Measurements from ENCODE around the gene PPP1R9B. TPM values are rescaled to one million over a fixed set of nuclear protein-coding genes. Genes with fewer than 3 reads are reported as not detected.

Gene PPP1R9B
- total RNA-seq, 3 donors from 2014 or later (not counting 1 experiment from before 2014, with no cell fraction given): 124 to 162 (median 135) TPM

- Mint-ChIP-seq H3K36me3 (no peaks in the 10 kb centered on the region), H3K9me3 (no peaks in the 10 kb centered on the region), H3K4me1 (peaks cover 13 to 25% of the 10 kb centered on the region in 2 donors), H3K4me3 (peak overlapping the region; percentile 6), H3K27me3 (ENCODE audit: low read depth in 2 of 2) (no peaks in the 10 kb centered on the region), H3K27ac (peak overlapping the region in 1 of 2 donors; percentile 86)
- 78% methylated on average over 13 of the region's 16 CpGs for WGBS (ENCODE audit: insufficient coverage)
- Histone ChIP-seq H3K4me3 (ENCODE audit: low read length) (no peak overlapping the region), H3K27ac (ENCODE audit: low read length) (no peak overlapping the region), H3K4me1 (ENCODE audit: control insufficient read depth, insufficient read depth, low read length) (peaks cover 35% of the 10 kb centered on the region), H3K27me3 (ENCODE audit: control insufficient read depth, insufficient read depth, low read length) (no peaks in the 10 kb centered on the region), H3K9me3 (ENCODE audit: control insufficient read depth, insufficient read depth, low read length) (no peaks in the 10 kb centered on the region), H3K36me3 (ENCODE audit: control insufficient read depth, insufficient read depth, low read length) (no peaks in the 10 kb centered on the region)
- intact Hi-C loops (cut with micrococcal nuclease): loop anchor here (5.0 kb wide), 1 partner anchor 57 kb away; the partner anchor contains the start of gene PDK2
- TF ChIP-seq CTCF (IDR thresholded peaks at IDR 0.05): no peak
- no peak for DNase-seq
- ATAC-seq: no peak
These were observed 3.4 kb upstream of the PPP1R9B start for GRCh38 chr17:50153650-50154575.

GRCh38 chr17:50152736-50153135, 2.3 kb upstream of the PPP1R9B start:
- Histone ChIP-seq H3K4me1 (ENCODE audit: control insufficient read depth, insufficient read depth, low read length) (peaks cover 40% of the 10 kb centered on the region), H3K9me3 (ENCODE audit: control insufficient read depth, insufficient read depth, low read length) (no peaks in the 10 kb centered on the region), H3K4me3 (ENCODE audit: low read length) (no peak overlapping the region), H3K27ac (ENCODE audit: low read length) (peak overlapping the region; percentile 70), H3K36me3 (ENCODE audit: control insufficient read depth, insufficient read depth, low read length) (no peaks in the 10 kb centered on the region), H3K27me3 (ENCODE audit: control insufficient read depth, insufficient read depth, low read length) (no peaks in the 10 kb centered on the region)
- no peak for DNase-seq
- H3K4me3 Mint-ChIP-seq: no peak overlapping the region
- intact Hi-C loops (cut with micrococcal nuclease): loop anchor here (5.0 kb wide), 1 partner anchor 55 kb away; the partner anchor contains the start of gene PDK2
- H3K27me3 Mint-ChIP-seq (ENCODE audit: low read depth in 2 of 2): no peaks in the 10 kb centered on the region
- 91% methylated on average over 6 of the region's 7 CpGs for WGBS (ENCODE audit: insufficient coverage)
- peak overlapping the region in 1 of 2 donors; percentile 86 for H3K27ac Mint-ChIP-seq
- H3K9me3 Mint-ChIP-seq: no peaks in the 10 kb centered on the region
- H3K4me1 Mint-ChIP-seq: peaks cover 14 to 25% of the 10 kb centered on the region in 2 donors
- no peak for TF ChIP-seq CTCF (IDR thresholded peaks at IDR 0.05)
- no peak for ATAC-seq
- H3K36me3 Mint-ChIP-seq: no peaks in the 10 kb centered on the region

GRCh38 chr17:50151937-50152547, 1.6 kb upstream of the PPP1R9B start:
- 2% methylated on average over 10 of the region's 12 CpGs for WGBS (ENCODE audit: insufficient coverage)
- peak; percentile 24 to 39 (median 25) for ATAC-seq
- H3K27ac ChIP-seq (ENCODE audit: low read length): peak overlapping the region; percentile 70

More at GRCh38 chr17:50151937-50152547, 1.6 kb upstream of the PPP1R9B start:
- intact Hi-C loops (cut with micrococcal nuclease): loop anchor here (5.0 kb wide), 1 partner anchor 55 kb away; the partner anchor contains the start of gene PDK2
- Mint-ChIP-seq H3K27ac (peak overlapping the region; percentile 70 to 86), H3K9me3 (no peaks in the 10 kb centered on the region), H3K36me3 (no peaks in the 10 kb centered on the region), H3K4me1 (peaks cover 21 to 32% of the 10 kb centered on the region in 2 donors), H3K27me3 (ENCODE audit: low read depth in 2 of 2) (no peaks in the 10 kb centered on the region), H3K4me3 (peak overlapping the region; percentile 85)
- peak overlapping the region; percentile 73 for H3K4me3 ChIP-seq (ENCODE audit: low read length)
- H3K36me3 ChIP-seq (ENCODE audit: control insufficient read depth, insufficient read depth, low read length): no peaks in the 10 kb centered on the region
- no peaks in the 10 kb centered on the region for H3K27me3 ChIP-seq (ENCODE audit: control insufficient read depth, insufficient read depth, low read length)
- peaks cover 47% of the 10 kb centered on the region for H3K4me1 ChIP-seq (ENCODE audit: control insufficient read depth, insufficient read depth, low read length)
- no peaks in the 10 kb centered on the region for H3K9me3 ChIP-seq (ENCODE audit: control insufficient read depth, insufficient read depth, low read length)
- no peak for TF ChIP-seq CTCF (IDR thresholded peaks at IDR 0.05)
- peak; percentile 43 to 69 for DNase-seq
